OCI-LY3 (cell line): Measurements from ENCODE around the gene DCAKD.

Experiments used
- EZH2phosphoT487 ChIP-seq: fragments of 200-600 bp; shearing (Covaris generic); IDR thresholded peaks from 2 replicates; pipeline ENCODE4 v1.6.1; 2018; ENCODE audit warnings: antibody characterized with exemption, mixed run types, low read depth
- TF ChIP-seq, protein P1 (sequence below): fragments of 200-600, 300-600 bp; sonication (generic); IDR thresholded peaks from 2 replicates; pipeline ENCODE4 v1.5.1; 2014; ENCODE audit warnings: antibody characterized with exemption, low read length, low read depth

GRCh38 chr17:45006927-45007461 is 44.4 kb downstream of the DCAKD start:
- TF ChIP-seq, protein P1, sequence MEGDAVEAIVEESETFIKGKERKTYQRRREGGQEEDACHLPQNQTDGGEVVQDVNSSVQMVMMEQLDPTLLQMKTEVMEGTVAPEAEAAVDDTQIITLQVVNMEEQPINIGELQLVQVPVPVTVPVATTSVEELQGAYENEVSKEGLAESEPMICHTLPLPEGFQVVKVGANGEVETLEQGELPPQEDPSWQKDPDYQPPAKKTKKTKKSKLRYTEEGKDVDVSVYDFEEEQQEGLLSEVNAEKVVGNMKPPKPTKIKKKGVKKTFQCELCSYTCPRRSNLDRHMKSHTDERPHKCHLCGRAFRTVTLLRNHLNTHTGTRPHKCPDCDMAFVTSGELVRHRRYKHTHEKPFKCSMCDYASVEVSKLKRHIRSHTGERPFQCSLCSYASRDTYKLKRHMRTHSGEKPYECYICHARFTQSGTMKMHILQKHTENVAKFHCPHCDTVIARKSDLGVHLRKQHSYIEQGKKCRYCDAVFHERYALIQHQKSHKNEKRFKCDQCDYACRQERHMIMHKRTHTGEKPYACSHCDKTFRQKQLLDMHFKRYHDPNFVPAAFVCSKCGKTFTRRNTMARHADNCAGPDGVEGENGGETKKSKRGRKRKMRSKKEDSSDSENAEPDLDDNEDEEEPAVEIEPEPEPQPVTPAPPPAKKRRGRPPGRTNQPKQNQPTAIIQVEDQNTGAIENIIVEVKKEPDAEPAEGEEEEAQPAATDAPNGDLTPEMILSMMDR = no peak
- TF ChIP-seq EZH2phosphoT487 = no peak
